AG04449 (cell line): ENCODE results near the gene PCF11.

ENCODE experiments used
- CTCF ChIA-PET: fragments of 350-600 bp; formaldehyde crosslinking; extraction: SDS; loops from one replicate; lab custom pipeline; 2021; ENCODE audit warnings: antibody characterized with exemption; lab: Yijun Ruan, JAX
- POLR2A ChIA-PET: fragments of 400-600, 350-600 bp; formaldehyde crosslinking; extraction: SDS; loops from one replicate; lab custom pipeline; 2020; ENCODE audit warnings: antibody characterized with exemption, inconsistent platforms; lab: Yijun Ruan, JAX
- DNase-seq: peaks from one replicate; pipeline ENCODE4 v3.0.0-alpha.2; 2010; ENCODE audit warnings: low read depth, low spot score
- H3K4me3 ChIP-seq: 2 replicates; pipeline ENCODE4 v1.5.1; 2011; ENCODE audit warnings: low read depth, mild to moderate bottlenecking, control low read depth, low read length
- TF ChIP-seq, protein P1 (sequence below): IDR thresholded peaks from one replicate; pipeline ENCODE4 v1.5.1; 2011; ENCODE audit warnings: mild to moderate bottlenecking, moderate library complexity, low read length, control low read depth, inconsistent platforms; ENCODE audit not compliant: insufficient read depth; ENCODE audit errors: missing control alignments

The PCF11 gene

DNA sequence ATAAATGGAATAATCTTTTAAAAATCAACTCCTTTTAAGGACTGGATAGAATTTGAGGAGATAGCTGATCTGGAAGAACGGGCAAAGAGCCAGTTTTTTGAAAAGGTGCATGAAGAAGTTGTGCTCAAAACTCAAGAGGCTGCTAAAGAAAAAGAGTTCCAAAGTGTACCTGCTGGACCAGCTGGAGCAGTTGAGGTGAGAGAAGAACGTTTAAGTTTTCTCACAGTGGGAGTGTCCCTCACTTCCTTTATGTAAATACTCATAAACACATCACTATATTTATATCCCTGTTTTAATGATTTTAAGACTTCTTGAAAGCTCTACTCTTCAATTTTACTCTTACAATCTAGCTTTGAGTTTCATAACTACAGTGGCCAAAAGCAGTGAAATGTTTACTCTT lies 24.9 kb downstream of the PCF11 start:
- ChIA-PET CTCF (interaction anchor here (0.7 to 1.1 kb wide), 2 partner anchors 11 to 45 kb away, joined by 3 read pairs; no protein-coding TSS in a partner anchor), POLR2A (interaction anchor here (0.6 to 1.1 kb wide), 2 partner anchors 12 to 23 kb away, joined by 3 read pairs; partner anchors contain the start of gene ANKRD42)
- no peak overlapping the region for H3K4me3 ChIP-seq
- TF ChIP-seq, protein P1, sequence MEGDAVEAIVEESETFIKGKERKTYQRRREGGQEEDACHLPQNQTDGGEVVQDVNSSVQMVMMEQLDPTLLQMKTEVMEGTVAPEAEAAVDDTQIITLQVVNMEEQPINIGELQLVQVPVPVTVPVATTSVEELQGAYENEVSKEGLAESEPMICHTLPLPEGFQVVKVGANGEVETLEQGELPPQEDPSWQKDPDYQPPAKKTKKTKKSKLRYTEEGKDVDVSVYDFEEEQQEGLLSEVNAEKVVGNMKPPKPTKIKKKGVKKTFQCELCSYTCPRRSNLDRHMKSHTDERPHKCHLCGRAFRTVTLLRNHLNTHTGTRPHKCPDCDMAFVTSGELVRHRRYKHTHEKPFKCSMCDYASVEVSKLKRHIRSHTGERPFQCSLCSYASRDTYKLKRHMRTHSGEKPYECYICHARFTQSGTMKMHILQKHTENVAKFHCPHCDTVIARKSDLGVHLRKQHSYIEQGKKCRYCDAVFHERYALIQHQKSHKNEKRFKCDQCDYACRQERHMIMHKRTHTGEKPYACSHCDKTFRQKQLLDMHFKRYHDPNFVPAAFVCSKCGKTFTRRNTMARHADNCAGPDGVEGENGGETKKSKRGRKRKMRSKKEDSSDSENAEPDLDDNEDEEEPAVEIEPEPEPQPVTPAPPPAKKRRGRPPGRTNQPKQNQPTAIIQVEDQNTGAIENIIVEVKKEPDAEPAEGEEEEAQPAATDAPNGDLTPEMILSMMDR = no peak
- no peak for DNase-seq

DNA sequence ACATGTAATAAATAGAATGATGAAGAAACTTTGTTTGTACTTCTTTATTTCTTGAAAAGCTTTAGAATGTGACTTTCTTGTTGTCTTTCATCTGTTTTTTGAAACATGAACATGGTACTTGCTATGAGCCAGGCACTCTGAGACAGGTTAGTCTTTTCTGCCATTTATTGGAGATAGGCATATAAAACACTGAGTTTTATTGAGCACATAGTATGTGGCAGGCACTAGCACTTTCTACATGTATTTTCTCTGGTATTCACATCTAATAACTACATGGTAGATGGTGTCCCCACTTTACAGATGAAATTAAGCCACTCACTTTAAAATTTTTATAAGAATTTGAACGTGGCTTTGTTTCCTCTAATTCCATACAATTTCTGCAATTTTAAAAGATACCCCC lies 28.8 kb downstream of the PCF11 start:
- CTCF ChIA-PET = no interaction called here
- TF ChIP-seq, protein P1 = no peak
- H3K4me3 ChIP-seq = no peak overlapping the region
- POLR2A ChIA-PET = interaction anchor here (1.3 kb wide), 1 partner anchor 8 kb away, joined by 3 read pairs; the partner anchor contains the start of gene ANKRD42
- DNase-seq = no peak

DNA sequence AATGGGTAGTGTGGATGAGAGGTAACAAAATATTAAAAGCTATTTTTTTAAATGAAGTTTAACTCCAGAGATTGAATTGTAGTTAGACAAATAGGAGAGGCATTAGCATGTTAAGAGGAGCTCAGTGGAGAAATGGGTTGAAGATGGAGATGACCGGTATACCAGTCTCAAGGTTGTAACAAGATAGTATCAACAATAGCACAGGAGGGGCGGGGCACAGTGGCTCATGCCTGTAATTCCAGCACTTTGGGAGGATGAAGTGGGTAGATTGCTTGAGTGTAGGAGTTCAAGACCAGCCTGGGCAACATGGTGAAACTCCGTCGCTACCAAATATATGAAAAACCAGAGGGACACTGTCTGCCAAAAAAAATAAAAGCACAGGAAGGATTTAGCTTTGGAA lies 30.5 kb downstream of the PCF11 start:
- no peak overlapping the region for H3K4me3 ChIP-seq
- DNase-seq = no peak
- TF ChIP-seq, protein P1 = no peak
- ChIA-PET CTCF (interaction anchor here (2.2 kb wide), 1 partner anchor 12 kb away, joined by 8 read pairs; no protein-coding TSS in a partner anchor), POLR2A (interaction anchor here (1.3 kb wide), 1 partner anchor 16 kb away, joined by 4 read pairs; no protein-coding TSS in a partner anchor)

DNA sequence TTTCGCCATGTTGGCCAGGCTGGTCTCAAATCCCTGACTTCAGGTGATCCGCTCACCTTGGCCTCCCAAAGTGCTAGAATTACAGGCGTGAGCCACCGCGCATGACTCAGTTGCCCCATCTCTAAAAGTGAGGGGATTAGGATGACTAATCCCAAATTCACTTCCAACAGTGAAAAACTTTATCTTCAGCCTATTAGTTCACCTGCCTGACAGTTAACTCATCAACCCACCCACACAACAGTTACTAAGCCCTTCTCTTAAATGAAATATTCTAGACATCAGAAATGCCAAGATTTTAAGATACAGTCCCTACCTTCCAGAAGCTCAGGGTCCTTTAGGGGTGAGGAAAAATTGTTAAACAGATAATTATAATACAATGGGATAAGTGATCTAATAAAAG lies 34.6 kb downstream of the PCF11 start:
- TF ChIP-seq, protein P1 = no peak
- H3K4me3 ChIP-seq = no peak overlapping the region
- CTCF ChIA-PET = no interaction called here
- POLR2A ChIA-PET = no interaction called here
- DNase-seq = no peak

DNA sequence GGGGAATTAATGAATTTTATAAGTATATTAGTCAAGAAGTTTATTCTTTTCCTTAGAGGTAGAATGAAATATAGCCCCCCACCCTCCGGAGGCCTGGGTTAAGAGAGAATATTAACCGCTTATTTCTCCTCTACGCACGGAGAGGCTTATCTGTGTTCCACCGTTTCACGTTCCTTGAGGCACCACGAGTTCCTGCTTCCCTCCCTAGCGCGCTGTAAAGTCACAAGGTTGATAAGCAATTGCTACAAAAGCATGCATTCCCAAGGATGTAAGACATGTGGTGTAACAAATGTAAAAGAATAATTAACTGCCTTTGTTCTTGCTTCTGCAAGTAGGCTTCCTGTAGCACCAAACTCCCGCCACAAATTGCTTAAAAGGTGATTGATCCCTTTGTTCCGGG lies 35.1 kb downstream of the PCF11 start:
- H3K4me3 ChIP-seq = no peak overlapping the region; the same call in 1 of the 2 replicates

DNA sequence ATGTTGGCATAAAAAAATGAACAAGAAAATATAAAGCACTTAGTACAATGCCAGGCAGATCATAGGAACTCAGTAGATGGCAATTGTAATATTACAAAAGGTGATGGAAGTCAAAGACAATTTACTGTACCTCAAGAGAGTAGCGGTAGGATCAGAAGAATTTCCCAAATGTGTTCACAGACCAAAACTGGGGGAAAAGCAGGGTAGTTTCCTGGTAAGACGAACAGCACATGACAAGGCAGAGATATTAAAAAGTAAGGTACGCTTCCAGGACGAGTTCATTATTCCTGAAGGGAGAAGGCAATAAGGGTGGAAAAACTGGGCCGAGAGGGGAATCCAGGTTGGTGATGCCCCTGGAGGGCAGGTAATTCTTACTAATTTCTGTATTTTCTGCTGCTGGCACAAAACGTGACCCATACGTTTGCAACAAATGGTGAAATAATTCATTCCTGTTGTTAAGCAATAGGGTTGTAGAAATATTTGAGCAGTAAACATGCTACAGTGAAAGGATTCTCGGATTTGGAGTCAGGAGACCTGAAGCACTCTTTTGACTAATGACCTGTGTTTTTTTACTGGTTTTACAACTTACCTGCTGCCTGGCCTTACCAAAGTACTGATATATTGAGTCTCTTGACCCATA lies 35.8 kb downstream of the PCF11 start:
- TF ChIP-seq, protein P1 = no peak
- CTCF ChIA-PET = no interaction called here
- POLR2A ChIA-PET = interaction anchor here (0.7 to 1.0 kb wide), 2 partner anchors 11 to 36 kb away, joined by 3 to 4 read pairs; partner anchors contain the start of gene PCF11
- no peak for DNase-seq
- peak overlapping the region; percentile 87 for H3K4me3 ChIP-seq

More for the DNA sequence above, 35.1 kb downstream of the PCF11 start:
- TF ChIP-seq, protein P1 = no peak
- ChIA-PET POLR2A (no interaction called here), CTCF (no interaction called here)
- no peak for DNase-seq
